HK-2 (cell line): ENCODE results near the gene DNAJB9.

Source experiments
- DNase-seq: peaks from one replicate; pipeline ENCODE4 v3.0.0-alpha.2; 2018; ENCODE audit not compliant: unreplicated experiment

Gene DNAJB9

GRCh38 chr7:108568801-108569380, 783 bp upstream of the DNAJB9 start:
- no peak for DNase-seq

DNA sequence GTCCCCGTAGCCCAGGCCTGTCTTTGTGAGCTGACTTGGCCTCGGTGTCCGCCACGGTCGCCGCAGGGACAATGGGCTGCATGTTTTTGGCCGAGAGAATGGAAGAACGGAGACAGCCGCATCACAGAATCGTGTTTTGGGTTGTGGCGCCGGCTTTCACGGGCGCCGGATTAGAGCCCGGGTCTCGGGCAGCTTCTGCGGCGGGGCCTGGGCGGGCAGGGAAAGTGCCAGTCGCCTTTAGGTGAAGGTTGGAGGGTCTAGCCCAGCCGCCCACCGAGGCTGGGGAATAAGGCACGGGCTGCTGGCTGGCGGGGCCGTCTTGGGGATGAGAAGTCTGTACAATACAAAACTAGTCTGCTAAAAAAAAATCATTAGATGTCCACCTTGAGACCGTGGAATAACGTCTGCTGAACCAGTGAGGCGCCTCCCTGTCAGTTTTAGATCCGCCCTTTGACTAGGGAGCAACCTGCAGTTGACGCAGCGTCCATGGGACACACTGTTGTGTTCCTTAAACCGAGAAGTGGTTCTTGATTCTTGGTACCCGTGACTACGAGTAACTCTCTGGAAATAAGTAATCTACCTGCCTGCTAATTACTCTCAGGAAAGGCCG, 577 bp downstream of the DNAJB9 start:
- DNase-seq: peak; percentile 55

- DNase-seq: no peak
Observed at GRCh38 chr7:108572480-108572879, 2.8 kb downstream of the DNAJB9 start.

DNA sequence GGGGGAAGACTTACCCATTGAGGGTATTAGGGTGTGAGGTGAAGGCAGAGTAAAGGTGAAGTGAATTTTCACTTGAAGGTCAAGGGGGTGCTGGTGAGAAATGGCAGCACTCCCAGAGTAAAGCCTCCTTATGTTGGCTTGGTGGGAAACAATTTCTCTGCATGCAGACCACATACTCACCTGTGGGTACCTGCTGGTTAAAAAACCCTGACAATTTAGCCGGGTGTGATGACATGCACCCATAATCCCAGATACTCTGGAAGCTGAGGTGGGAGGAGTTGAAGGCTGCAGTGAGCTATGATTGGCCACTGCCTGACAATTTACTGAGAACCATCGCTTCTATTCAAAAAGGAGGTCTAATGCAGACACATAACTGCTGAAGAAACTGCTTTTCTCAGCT, 5.5 kb downstream of the DNAJB9 start:
- no peak for DNase-seq

DNA sequence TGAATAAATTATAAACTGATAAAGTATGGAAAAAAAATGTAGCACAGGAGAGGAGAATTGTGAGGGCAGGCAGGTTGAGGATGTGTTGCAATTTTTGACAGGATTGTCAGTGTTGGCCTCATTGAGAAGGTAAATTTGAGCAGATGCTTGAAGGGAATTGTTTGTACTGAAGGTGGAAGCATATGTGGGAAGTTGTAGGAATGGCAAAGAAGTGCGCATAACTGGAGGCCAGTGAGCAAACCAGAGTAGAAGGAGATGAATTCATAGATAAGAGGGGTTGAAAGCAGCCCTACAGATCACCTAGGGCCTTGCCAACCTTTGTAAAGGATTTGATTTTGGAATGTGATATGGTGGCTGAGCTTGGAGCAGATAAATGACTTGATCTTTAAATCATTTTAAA, 6.4 kb downstream of the DNAJB9 start:
- no peak for DNase-seq

GRCh38 chr7:108578937-108579336, 9.3 kb downstream of the DNAJB9 start:
- DNase-seq: no peak

DNA sequence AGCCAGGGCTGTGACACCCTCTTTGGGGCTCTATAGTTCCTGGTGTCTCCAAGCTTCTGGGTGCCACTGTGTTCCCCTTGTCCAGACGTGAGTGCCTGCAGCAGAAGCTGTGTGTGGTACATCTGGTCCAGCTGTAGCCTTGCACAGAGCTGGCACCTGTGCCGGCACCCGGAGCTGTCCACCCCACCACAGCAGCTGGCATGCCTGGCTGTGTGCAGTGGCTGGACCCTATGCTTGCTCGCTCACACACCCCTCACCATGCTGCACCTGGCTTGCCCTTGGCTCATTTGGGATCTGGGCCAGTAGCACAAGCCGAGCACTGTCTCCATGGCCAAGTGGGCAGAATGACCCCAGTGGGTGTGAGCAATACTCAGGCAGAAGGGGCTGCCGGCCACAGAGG, 10.6 kb downstream of the DNAJB9 start:
- DNase-seq: no peak

- no peak for DNase-seq
Observed at GRCh38 chr7:108581655-108582491, 12.2 kb downstream of the DNAJB9 start.

- no peak for DNase-seq
Observed at GRCh38 chr7:108584211-108584610, 14.5 kb downstream of the DNAJB9 start.

- DNase-seq: no peak
Observed at GRCh38 chr7:108585843-108586242, 16.2 kb downstream of the DNAJB9 start.

GRCh38 chr7:108586274-108586710, 16.6 kb downstream of the DNAJB9 start:
- DNase-seq: no peak

DNA sequence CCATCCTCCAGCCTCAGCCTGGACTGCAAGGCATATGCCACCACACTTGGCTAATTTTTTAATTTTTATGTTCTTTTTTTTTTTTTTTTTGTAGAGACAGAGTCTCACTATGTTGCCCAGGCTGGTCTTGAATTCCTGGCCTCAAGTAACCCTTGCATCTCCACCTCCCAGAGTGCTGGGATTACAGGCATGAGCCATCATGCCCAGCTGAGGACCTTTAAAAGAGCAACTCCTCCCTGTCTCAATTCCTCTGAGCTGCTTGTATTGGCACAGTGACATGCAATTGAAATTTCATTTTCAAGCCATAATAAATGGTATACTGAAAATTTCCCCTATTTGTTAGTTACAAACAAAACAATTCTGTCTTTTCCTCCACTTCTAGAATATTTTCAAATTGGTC, 19.5 kb downstream of the DNAJB9 start:
- no peak for DNase-seq

DNA sequence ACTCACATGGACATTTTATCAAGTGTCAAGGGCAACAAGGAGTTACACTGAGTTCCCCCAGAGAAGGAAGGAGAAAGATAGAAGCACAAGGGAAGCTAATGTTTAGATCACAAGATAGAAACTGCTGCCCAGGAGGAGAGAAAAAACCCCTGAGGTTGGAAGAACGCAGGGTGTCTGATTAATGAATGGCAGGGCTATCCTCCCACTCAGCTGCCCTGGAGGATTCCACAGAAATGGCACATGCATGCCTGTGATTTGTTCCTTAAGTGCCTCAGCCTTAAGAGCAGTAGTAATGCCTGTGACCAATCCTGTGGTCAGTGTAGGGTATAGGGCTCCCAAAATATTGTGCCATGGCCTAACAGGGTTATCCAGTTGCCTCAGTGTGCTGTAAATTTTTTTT, 20.2 kb downstream of the DNAJB9 start:
- DNase-seq: peak; percentile 49

GRCh38 chr7:108590606-108591005, 20.9 kb downstream of the DNAJB9 start:
- DNase-seq: no peak

GRCh38 chr7:108592646-108593201, 23.1 kb downstream of the DNAJB9 start:
- DNase-seq: no peak

- no peak for DNase-seq
Observed at GRCh38 chr7:108596560-108596959, 26.9 kb downstream of the DNAJB9 start.

DNA sequence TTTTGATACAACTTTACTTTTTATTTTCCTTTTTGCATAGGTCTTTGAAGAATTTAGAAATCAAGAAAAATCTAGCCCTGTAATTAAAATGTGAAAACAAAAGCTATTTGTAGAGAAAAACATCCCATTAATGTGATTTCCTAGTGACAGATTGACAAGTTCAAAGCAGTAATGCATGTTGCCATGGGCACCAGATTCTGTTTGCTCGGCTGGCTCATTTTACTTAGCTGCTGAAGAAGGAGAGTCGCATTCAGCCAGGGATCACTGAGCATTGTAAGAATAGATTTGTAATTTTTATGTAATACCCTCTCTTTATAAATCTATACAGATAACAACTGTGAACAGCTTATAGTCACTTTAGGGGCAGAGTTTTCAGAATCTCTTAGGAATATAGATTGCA, 28.5 kb downstream of the DNAJB9 start:
- no peak for DNase-seq

DNA sequence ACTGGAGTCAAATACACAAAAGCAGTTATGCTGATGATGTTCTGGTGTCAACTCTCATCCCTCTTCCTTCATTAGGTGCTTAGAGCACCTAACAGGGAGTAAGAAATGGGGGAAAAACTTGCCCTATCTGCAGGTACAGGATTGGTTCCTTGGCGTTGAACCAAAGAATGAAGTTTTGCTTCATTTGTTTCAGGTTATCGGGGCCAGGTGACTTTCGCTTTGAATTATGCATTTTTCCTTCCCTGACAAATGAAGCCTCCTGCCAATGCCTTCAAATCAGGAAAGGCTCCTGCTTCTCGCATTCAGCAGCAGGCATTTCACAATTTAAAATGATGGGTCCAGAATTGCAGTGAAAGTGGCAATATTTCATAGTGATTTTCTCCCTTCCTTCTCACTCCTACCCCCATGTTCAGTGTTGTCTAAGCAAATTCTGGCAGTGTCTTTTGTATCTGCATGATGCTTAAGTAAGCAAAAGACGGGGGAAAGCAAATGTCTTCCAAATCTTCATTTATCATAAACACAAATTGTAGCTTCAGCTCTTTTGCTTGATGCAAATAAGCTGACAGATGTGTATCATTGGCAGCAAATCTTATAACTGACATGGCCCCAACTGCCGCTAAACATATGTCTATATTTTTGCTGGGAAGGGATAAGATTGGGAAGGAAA, 29.4 kb downstream of the DNAJB9 start:
- DNase-seq: no peak

DNA sequence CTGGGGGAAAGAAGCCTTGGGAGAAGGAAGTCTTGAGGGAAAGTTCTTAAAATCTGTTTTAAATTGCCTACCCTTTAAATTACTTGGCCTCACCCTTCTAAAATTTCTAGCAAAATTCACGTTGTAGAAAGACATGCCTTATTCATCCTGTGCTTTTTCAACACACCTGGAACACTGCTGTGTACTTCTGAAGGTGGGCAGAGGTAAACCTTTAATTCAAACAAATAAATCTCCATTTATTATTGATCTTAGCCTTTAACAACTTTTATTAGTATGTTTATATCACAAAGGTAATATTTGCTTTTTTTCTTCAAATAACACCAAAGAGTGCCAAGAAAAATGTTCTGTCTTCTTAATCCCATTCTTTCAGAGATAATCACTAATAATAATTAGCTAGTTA, 30.7 kb downstream of the DNAJB9 start:
- no peak for DNase-seq

DNA sequence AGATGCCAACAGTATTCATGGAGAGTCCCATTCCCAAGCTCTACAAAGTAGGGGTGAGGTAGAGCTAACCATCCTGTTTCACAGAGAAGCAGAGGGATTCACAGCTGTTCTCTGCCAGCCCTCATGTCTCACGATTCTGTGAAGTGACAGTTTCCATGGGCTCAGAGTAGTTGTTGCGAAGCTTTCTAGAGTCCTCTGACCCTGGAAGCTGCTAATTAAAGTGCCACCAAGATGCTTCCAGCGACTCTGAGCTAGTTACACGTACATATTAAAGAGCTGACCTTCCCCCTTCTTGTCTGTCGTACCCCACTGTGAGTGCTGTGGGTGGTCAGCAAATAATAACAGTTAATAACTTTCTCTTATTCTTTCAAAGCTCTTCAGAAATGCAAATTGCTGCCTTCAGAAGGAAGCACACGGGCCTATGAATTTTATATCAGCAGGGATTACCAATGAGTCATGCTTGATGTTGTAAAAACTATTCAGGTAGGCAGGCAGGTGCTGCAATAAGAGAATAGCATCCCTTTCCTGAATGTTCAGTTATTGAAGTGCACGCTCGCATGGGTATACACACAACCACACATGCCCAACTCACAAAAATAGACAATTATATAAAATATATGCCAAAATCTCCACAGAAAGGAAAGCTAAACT, 34.1 kb downstream of the DNAJB9 start:
- no peak for DNase-seq

GRCh38 chr7:108604307-108605077, 34.8 kb downstream of the DNAJB9 start:
- DNase-seq: no peak
